Uterus (tissue), 2 donors: Measurements from ENCODE around the gene UBE2E1.

Source experiments
- CTCF ChIP-seq, 4 experiments: fragments of 200-600 bp in 2 of 4; fragments of 450-650 bp in 2 of 4; sonication (generic) in 2 of 4; IDR thresholded peaks; one replicate each; pipeline ENCODE4 v1.5.1; 2016 to 2019; ENCODE audit warnings: antibody characterized with exemption in 4 of 4, mild to moderate bottlenecking in 2 of 4, moderate library complexity in 1 of 4
- POLR2A ChIP-seq, 2 donors: fragments of 450-650 bp; IDR thresholded peaks; one replicate each; pipeline ENCODE4 v1.6.1; 2016; ENCODE audit warnings: antibody characterized with exemption in 2 of 2, mild to moderate bottlenecking in 1 of 2, moderate library complexity in 1 of 2

- TF ChIP-seq CTCF (IDR thresholded peaks at IDR 0.05) (no peak), POLR2A (IDR thresholded peaks at IDR 0.05) (no peak)
Measured at GRCh38 chr3:23760871-23761373, 44.8 kb upstream of the UBE2E1 start.
